ENCODE measurements around the gene GPBAR1.

DNA sequence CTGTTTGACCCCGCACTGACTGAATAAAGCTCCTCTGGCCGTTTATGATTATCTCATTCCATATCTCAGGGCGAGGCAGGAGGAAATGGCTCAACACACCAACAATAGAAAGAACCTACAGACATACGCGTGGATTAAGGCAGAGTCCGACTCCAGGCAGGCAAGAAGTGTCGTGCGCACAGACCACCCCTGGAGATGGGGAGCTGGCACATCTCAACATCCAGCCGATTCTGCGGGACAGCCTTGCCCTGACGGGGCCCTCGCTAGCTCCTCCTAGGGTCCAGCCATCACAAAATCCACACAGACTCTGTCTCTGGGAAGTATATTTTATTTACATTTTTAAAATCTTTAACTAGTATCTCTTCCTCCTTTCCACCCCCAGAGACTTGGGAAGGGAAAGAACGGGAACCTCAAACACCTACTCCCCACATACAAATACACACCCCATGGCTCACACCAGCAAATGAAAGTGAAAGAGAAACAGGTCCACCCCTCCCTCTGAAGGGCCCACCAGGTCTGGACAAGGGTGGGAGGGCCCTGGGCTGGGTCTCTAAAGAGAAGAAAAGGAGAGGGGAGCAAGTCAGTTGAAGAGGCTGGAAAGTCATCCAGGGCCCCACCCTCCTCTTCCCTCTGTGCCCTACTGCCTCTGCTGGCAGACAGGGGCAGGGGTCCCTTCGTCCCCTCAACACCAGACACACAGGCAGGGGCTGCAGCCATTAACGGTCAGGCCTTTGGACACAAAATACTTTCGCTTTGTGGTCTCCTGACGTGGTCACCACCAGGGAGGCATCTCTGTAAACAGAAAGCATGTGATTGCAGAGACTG is 3.2 kb downstream of the GPBAR1 start:
- TF ChIP-seq CTCF (IDR thresholded peaks at IDR 0.05; ENCODE audit: borderline replicate concordance, extremely low read depth, low read length, poor library complexity, severe bottlenecking) (peak; percentile 10), EZH2 (IDR thresholded peaks at IDR 0.05; ENCODE audit: borderline replicate concordance, low read depth, low read length, severe bottlenecking) (no peak)

All from DND-41 (cell line).